Measurements from ENCODE around the gene TMEM242.

TMEM242 gene

GRCh38 chr6:157268835-157269234 is 54.5 kb downstream of the TMEM242 start:
- no peak for DNase-seq

- no peak for DNase-seq
These were observed 54.9 kb downstream of the TMEM242 start for GRCh38 chr6:157268396-157268795.

GRCh38 chr6:157267654-157268053 is 55.7 kb downstream of the TMEM242 start:
- DNase-seq: no peak

GRCh38 chr6:157267109-157267611 is 56.2 kb downstream of the TMEM242 start:
- no peak for DNase-seq

GRCh38 chr6:157266274-157267101 is 56.8 kb downstream of the TMEM242 start:
- no peak for DNase-seq

- no peak for DNase-seq
These were observed 57.7 kb downstream of the TMEM242 start for GRCh38 chr6:157265635-157266034.

GRCh38 chr6:157265186-157265585 is 58.1 kb downstream of the TMEM242 start:
- DNase-seq: no peak

- DNase-seq: no peak
These were observed 58.6 kb downstream of the TMEM242 start for GRCh38 chr6:157264701-157265100.

GRCh38 chr6:157263881-157264397 is 59.4 kb downstream of the TMEM242 start:
- DNase-seq: no peak

- DNase-seq: no peak
These were observed 60.2 kb downstream of the TMEM242 start for GRCh38 chr6:157263146-157263545.

- no peak for DNase-seq
These were observed 61.7 kb downstream of the TMEM242 start for GRCh38 chr6:157261606-157262005.

- DNase-seq: no peak
These were observed 62.4 kb downstream of the TMEM242 start for GRCh38 chr6:157260735-157261410.

- no peak for DNase-seq
These were observed 63.9 kb downstream of the TMEM242 start for GRCh38 chr6:157259443-157259842.

- no peak for DNase-seq
These were observed 64.4 kb downstream of the TMEM242 start for GRCh38 chr6:157258878-157259277.

- DNase-seq: no peak
These were observed 68.2 kb downstream of the TMEM242 start for GRCh38 chr6:157255079-157255478.

- DNase-seq: no peak
These were observed 68.8 kb downstream of the TMEM242 start for GRCh38 chr6:157254538-157254937.

- DNase-seq: no peak
These were observed 69.6 kb downstream of the TMEM242 start for GRCh38 chr6:157253699-157254098.

- no peak for DNase-seq
These were observed 70.3 kb downstream of the TMEM242 start for GRCh38 chr6:157253017-157253416.

- no peak for DNase-seq
These were observed 71.6 kb downstream of the TMEM242 start for GRCh38 chr6:157251586-157252247.

GRCh38 chr6:157249826-157250225 is 73.5 kb downstream of the TMEM242 start:
- no peak for DNase-seq

GRCh38 chr6:157248264-157248663 is 75.1 kb downstream of the TMEM242 start:
- no peak for DNase-seq

GRCh38 chr6:157246771-157247484 is 76.4 kb downstream of the TMEM242 start:
- DNase-seq: no peak
